Cardiac muscle cell (in vitro differentiated cells and primary cell): Measurements from ENCODE around the gene SEL1L3. TPM values are rescaled to one million over a fixed set of nuclear protein-coding genes. Genes with fewer than 3 reads are reported as not detected.
"Not testable (repeated sequence)": the region's sequence is repeated elsewhere in the genome, so short reads cannot be mapped to it uniquely, and the experiment has no call there.

Source experiments
- DNase-seq, 2 donors: peaks; one replicate each; pipeline versions ENCODE4 v3.0.0 to v3.0.0-alpha.2; 2010 to 2017; ENCODE audit warnings: low read depth in 1 of 2, low spot score in 1 of 2
- H3K27ac ChIP-seq: fragments of 200-600 bp; sonication (generic); 2 replicates; pipeline ENCODE4 v1.5.1; 2016
- H3K27me3 ChIP-seq: fragments of 200-600 bp; sonication (generic); 2 replicates; pipeline ENCODE4 v1.6.0; 2016; ENCODE audit warnings: control low read depth
- H3K36me3 ChIP-seq: fragments of 200-600 bp; sonication (generic); 2 replicates; pipeline ENCODE4 v1.5.1; 2016; ENCODE audit warnings: control low read depth
- H3K4me1 ChIP-seq: fragments of 200-600 bp; sonication (generic); 2 replicates; pipeline ENCODE4 v1.8.1; 2017; ENCODE audit warnings: low read depth, mild to moderate bottlenecking, mixed run types
- H3K4me3 ChIP-seq: fragments of 200-600 bp; sonication (generic); 2 replicates; pipeline ENCODE4 v1.5.1; 2016; ENCODE audit warnings: mild to moderate bottlenecking
- H3K9me3 ChIP-seq: fragments of 200-600 bp; sonication (generic); 2 replicates; pipeline ENCODE4 v1.5.1; 2017; ENCODE audit warnings: low read depth, mild to moderate bottlenecking, control low read depth
- CTCF ChIP-seq: IDR thresholded peaks from 2 replicates; pipeline ENCODE4 v1.5.1; 2012; ENCODE audit warnings: low read depth, mild to moderate bottlenecking, low read length
- polyA plus RNA-seq: library from polyadenylated mRNA; unstranded; fragments of >200 nt; fragmentation: Nextera tagmentation; extraction: Ambion mirVana; gene quantifications from 2 replicates; pipeline ENCODE4 v1.2.1, GENCODE V29; 2016
- total RNA-seq: library from RNA; depleted of rRNA; stranded (reverse); fragments of >200 nt; gene quantifications from 2 replicates; pipeline ENCODE4 v1.2.3, GENCODE V29; 2016

The SEL1L3 gene
- total and polyA plus RNA-seq, 2 experiments from 2014 or later = 4.9 to 5.3 TPM

DNA sequence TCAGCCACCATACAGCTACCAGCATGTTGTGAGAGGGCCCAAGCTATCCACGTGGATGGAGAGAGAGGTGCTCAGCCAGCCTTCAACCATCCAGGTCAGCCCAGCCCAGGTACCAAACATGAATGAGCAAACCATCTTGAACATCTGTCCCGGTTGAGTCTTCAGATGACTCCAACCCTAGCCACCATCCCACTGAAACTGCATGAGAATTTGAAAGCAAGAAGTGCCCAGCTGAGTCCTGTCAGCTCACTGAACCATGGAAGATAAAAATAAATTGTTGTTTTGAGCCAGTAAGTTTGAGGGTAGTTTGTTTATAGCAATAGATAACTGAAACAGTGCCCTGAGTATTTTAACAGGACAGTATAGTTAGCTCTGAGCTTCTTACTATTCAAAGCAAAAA is 7.3 kb upstream of the SEL1L3 start:
- no peak for TF ChIP-seq CTCF
- H3K4me3 ChIP-seq = no peak overlapping the region
- no peaks in the 10 kb centered on the region for H3K4me1 ChIP-seq
- DNase-seq = no peak
- H3K9me3 ChIP-seq = no peaks in the 10 kb centered on the region
- no peaks in the 10 kb centered on the region for H3K36me3 ChIP-seq
- H3K27ac ChIP-seq = no peak overlapping the region
- H3K27me3 ChIP-seq = no peaks in the 10 kb centered on the region

GRCh38 chr4:25867781-25868294 is 5.0 kb upstream of the SEL1L3 start:
- DNase-seq = peak in 1 of 2 donors; percentile 22
- Histone ChIP-seq H3K27me3 (no peaks in the 10 kb centered on the region), H3K27ac (no peak overlapping the region), H3K4me3 (no peak overlapping the region), H3K9me3 (no peaks in the 10 kb centered on the region), H3K36me3 (no peaks in the 10 kb centered on the region), H3K4me1 (peaks cover 13% of the 10 kb centered on the region)
- TF ChIP-seq CTCF = no peak

GRCh38 chr4:25866401-25866800 is 3.6 kb upstream of the SEL1L3 start:
- H3K27ac ChIP-seq, H3K4me3 ChIP-seq, H3K36me3 ChIP-seq, DNase-seq, H3K9me3 ChIP-seq, H3K27me3 ChIP-seq: not testable (repeated sequence)
- peaks cover 13% of the 10 kb centered on the region for H3K4me1 ChIP-seq

DNA sequence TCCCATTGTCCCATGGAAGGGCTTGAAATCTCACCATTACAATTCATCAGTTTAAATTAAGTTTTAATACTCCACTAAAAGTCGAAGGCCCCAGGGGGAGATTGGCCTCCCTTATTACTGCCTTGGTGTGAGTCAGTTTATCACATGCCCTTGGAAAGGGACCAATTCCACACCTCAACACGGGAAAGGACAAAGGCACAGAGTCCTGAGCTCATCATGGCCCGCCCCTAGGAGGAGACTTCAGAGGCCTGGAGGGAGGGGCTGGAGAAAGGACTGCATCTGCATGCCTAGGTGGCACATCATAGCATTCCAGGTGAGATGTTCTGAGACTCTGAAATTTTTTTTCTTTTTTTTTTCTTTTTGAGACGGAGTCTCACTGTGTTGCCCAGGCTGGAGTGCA is 2.8 kb upstream of the SEL1L3 start:
- Histone ChIP-seq H3K36me3 (no peaks in the 10 kb centered on the region), H3K27ac (no peak overlapping the region), H3K27me3 (peaks cover 16% of the 10 kb centered on the region), H3K4me1 (peaks cover 13% of the 10 kb centered on the region), H3K9me3 (no peaks in the 10 kb centered on the region), H3K4me3 (no peak overlapping the region)
- TF ChIP-seq CTCF = no peak
- DNase-seq = peak in 1 of 2 donors; percentile 14

- TF ChIP-seq CTCF = no peak
- Histone ChIP-seq H3K9me3 (no peaks in the 10 kb centered on the region), H3K4me3 (no peak overlapping the region), H3K36me3 (no peaks in the 10 kb centered on the region), H3K4me1 (peaks cover 13% of the 10 kb centered on the region), H3K27me3 (peaks cover 32% of the 10 kb centered on the region), H3K27ac (no peak overlapping the region)
- DNase-seq = peak in 1 of 2 donors; percentile 49
Observed at GRCh38 chr4:25863831-25864418, 1.1 kb upstream of the SEL1L3 start.

- Histone ChIP-seq H3K4me3 (peak overlapping the region; percentile 51), H3K36me3 (no peaks in the 10 kb centered on the region), H3K9me3 (no peaks in the 10 kb centered on the region), H3K27ac (no peak overlapping the region), H3K27me3 (peaks cover 32% of the 10 kb centered on the region), H3K4me1 (peaks cover 13% of the 10 kb centered on the region)
- peak; percentile 41 for TF ChIP-seq CTCF
- peak; percentile 2 to 11 for DNase-seq
Observed at GRCh38 chr4:25863347-25863784, 578 bp upstream of the SEL1L3 start.
